Hepatic stellate cell (primary cell): ENCODE measurements around the gene DYNC2H1.
"Not testable (repeated sequence)": the region's sequence is repeated elsewhere in the genome, so short reads cannot be mapped to it uniquely, and the experiment has no call there.

Experiments
- DNase-seq: peaks from one replicate; pipeline ENCODE4 v3.0.0; 2011; ENCODE audit warnings: low spot score

The DYNC2H1 gene

GRCh38 chr11:103370076-103370475 is 260.9 kb downstream of the DYNC2H1 start:
- no peak for DNase-seq

GRCh38 chr11:103372906-103373305 is 263.7 kb downstream of the DYNC2H1 start:
- no peak for DNase-seq

- DNase-seq: not testable (repeated sequence)
These were observed 265.0 kb downstream of the DYNC2H1 start for GRCh38 chr11:103374227-103374626.

- DNase-seq: no peak
These were observed 269.7 kb downstream of the DYNC2H1 start for GRCh38 chr11:103378931-103379330.

GRCh38 chr11:103380031-103380430 is 270.8 kb downstream of the DYNC2H1 start:
- DNase-seq: no peak

- no peak for DNase-seq
These were observed 275.4 kb downstream of the DYNC2H1 start for GRCh38 chr11:103384652-103385051.

DNA sequence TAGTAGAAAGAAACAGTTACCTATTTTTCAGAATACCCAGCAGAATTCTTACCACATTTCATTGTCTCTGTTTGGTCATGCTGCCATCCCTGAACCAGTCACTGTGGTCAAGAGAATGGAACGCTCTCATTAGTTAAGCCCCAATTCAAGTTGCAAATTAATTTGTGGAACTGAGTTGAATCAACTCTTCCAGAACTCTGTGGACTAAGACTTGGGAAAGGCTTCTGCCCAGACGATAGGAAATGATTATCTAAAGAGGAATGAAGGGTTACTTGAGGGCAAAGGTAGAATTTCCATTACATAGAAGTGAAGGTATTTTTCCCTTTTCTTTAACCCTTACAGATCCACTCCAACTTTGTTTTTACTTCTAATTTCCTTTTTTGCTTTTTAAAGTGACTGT is 286.4 kb downstream of the DYNC2H1 start:
- DNase-seq: no peak

DNA sequence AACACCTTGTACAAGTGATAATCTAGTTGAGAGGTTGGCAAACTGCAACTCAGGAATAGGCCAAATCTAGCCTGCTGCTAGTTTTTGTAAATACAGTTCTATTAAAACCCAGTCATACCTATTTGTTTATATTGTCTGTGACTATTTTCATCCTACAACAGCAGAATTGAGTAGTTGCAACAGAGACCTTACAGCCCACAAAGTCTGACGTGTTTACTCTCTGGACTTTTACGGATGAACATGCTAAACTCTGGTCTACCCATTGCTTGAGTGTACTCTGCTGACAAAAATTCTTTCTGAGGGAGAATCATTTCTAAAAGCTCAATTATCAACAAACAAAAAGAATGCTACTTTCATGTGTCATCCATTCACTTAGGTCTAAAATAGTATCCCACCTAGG is 287.0 kb downstream of the DYNC2H1 start:
- DNase-seq: no peak

GRCh38 chr11:103397369-103397768 is 288.1 kb downstream of the DYNC2H1 start:
- no peak for DNase-seq

GRCh38 chr11:103398829-103399228 is 289.6 kb downstream of the DYNC2H1 start:
- no peak for DNase-seq

- DNase-seq: no peak
These were observed 297.1 kb downstream of the DYNC2H1 start for GRCh38 chr11:103406357-103406756.

GRCh38 chr11:103407641-103408040 is 298.4 kb downstream of the DYNC2H1 start:
- DNase-seq: no peak

- no peak for DNase-seq
These were observed 304.2 kb downstream of the DYNC2H1 start for GRCh38 chr11:103413266-103413888.

- DNase-seq: no peak
These were observed 308.8 kb downstream of the DYNC2H1 start for GRCh38 chr11:103418014-103418413.

DNA sequence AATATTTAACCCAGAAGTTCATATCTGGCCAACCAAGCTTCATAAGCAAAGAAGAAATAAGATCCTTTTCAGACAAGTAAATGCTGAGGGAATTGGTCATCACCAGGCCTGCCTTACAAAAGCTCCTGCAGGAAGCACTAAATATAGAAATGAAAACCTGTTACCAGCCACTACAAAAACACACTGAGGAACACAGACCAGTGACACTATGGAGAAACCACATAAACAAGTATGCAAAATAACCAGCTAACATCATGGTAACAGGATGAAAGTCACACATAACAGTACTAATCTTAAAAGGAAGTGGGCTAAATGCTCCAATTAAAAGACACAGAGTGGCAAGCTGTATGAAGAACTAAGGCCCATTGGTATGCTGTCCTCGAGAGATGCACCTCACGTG is 311.4 kb downstream of the DYNC2H1 start:
- DNase-seq: no peak

DNA sequence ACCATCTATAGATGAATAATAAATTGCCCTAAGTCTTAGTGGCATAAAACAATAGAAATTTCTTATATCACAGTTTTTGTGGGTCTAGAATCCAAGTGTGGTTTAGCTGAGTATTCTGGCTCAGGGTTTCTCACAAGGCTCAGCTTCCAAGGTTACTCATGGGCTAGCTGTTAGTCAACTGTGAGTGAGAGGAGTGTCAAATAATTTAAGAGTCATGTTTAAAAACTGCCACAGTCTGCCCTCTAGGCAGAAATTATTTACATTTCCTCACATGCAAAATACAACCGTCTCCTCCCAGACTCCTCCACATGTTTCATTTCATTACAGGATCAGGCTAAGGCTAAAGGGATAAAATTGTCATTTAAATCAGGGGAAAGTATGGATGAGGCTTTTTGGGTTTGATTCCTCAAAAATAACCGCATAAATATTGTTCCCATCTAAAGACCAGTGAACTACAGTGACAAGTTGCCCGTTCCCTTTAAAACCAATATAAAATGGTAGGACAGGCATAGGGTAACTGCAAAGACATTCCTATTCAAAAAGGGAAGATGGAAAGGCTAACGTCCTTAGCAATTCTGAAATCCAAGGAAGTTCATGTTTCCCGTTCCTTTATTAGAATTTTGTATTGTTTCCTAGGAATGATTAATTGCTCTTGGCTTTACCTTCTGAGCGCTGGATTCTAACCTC is 324.3 kb downstream of the DYNC2H1 start:
- DNase-seq: peak; percentile 15

GRCh38 chr11:103434073-103434411 is 324.8 kb downstream of the DYNC2H1 start:
- no peak for DNase-seq

DNA sequence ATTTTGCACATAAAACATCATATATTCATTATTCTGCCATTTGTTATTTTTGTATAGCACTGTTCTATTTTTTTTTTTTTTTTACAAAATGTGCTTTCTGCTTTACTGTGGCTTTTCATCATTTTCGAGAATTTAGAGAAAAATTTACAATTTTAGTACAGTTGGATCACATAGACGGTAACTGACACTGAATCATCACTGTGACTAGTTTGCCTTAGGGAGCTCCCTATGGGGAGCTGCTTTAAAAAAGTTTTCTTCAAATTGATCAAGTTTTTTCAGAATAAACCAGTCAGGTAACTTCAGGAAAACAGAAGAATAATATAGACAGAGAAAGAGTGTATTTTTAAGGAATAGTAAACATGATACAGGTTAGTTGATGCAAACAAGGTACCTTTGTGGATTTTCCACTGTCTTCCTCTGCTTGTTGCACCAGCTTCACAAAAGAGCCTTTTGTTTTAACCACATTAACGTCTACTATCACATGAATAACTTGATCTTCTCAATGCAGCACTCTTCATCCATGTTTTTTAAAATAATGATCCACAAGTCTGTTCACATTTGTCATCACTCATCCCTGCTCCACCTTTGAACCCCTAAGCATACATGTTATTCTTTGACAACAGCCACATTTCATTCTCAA is 327.0 kb downstream of the DYNC2H1 start:
- DNase-seq: no peak

DNA sequence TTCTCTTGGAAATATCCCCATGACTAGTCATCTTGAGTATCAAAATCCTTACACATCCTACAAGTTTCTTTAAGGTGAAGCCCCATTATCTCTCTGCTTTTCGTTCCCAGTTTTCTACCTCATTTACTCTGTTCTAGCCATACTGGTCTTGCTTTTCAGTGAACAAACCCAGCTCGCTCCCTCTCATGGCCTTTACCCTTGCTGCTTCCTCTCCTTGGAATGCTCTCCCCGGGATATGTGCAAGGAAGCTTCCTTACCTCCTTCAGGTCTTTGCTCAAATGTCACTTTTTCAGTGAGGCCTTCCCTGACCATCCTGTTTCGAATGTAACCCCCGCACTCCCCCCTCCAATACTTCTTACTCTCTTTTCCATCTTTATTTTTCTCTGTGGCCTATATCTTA is 331.8 kb downstream of the DYNC2H1 start:
- DNase-seq: no peak

- DNase-seq: no peak
These were observed 339.7 kb downstream of the DYNC2H1 start for GRCh38 chr11:103448966-103449365.

DNA sequence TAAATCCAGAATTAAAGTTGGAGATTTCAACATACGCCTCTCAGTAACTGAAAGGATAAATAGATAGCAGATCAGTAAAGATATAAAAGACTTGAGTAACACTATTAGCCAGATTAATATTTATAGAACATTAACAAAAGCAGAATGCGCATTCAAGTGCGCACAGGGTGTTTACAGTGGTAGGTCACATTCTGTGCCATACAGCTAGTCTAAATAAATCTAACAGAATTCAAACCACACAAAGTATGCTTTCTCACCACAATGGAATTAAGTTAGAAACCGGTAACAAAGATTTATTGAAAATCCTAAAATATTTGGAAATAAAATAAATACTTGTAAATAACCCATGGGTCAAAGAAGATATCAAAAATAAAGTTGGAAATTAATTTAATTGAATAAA is 341.0 kb downstream of the DYNC2H1 start:
- no peak for DNase-seq

DNA sequence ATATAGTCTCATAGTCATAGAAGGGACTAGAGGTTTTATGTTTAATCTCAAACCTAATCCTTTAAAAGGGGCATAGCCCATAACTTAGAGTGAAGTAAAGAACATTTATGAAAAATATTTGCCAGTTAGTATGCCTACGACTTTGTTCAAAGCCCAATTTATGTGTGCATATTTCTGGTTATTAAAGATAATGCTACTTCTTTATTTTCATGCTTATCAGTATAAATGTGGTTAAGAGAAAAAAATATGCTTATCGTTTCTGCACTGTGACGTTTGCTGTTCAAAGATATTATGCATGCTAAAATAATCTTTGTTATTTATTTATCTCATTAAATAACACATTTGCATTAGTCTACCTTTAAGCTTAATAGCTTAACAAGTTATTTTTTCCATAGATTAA is 343.9 kb downstream of the DYNC2H1 start:
- DNase-seq: no peak

DNA sequence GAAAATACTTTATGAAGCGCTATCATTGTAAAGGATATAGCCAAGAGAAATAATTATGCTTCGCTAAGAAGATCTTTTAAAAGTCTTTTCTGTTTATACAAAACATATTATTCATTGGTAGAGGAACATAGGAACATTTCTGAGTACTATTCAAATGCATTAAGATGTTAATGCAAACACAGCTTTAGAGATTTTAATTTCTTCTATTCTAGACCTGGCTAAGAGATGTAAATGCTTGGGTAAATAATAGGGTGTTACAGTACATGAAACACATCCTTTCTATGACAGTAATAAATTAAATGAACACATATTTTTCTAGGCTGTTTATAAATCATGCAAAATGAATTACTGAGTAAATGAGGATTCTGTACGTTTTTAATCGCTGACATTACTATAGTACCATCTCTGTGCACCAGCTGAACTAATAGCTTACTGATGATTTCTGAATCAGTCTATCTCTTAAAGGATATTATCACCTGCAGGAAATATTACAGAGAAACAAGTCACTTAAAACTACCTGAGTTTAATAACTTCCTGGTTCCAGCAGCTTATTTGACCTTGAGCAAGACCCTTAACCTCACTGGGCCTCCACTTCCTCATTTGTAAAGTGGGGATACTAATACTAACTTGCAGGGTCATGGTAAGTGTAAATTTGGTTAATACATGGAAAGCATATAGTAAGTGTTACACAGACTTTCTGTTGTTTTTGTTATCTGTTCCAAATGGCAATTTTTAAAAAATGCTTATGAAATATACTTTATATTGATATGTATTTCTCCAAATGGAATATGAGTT is 344.9 kb downstream of the DYNC2H1 start:
- DNase-seq: no peak
